T-helper 1 cell treated with Interleukin-12 subunit alpha and Interleukin-12 subunit beta and Interleukin-4 antibody, amounts not matched to agents 30 μg/mL and 1 μg/mL, for 36 hours (primary cell): ENCODE data around the gene NAV1.
"Not testable (repeated sequence)": the region's sequence is repeated elsewhere in the genome, so short reads cannot be mapped to it uniquely, and the experiment has no call there.

ENCODE experiments used
- H3K27ac Mint-ChIP-seq: one replicate; pipeline ENCODE4 v1.8.0; 2021; ENCODE audit warnings: mild to moderate bottlenecking, mixed read lengths
- H3K27me3 Mint-ChIP-seq: one replicate; pipeline ENCODE4 v1.8.0; 2021; ENCODE audit warnings: low read depth, mixed read lengths
- H3K36me3 Mint-ChIP-seq: one replicate; pipeline ENCODE4 v1.8.0; 2021; ENCODE audit warnings: low read depth, mixed read lengths
- H3K4me1 Mint-ChIP-seq: one replicate; pipeline ENCODE4 v1.8.0; 2021; ENCODE audit warnings: low read depth, mixed read lengths
- H3K4me3 Mint-ChIP-seq: one replicate; pipeline ENCODE4 v1.8.0; 2021; ENCODE audit warnings: mild to moderate bottlenecking, moderate library complexity, mixed read lengths
- H3K9me3 Mint-ChIP-seq: one replicate; pipeline ENCODE4 v1.8.0; 2021; ENCODE audit warnings: mixed read lengths

Gene NAV1

GRCh38 chr1:201568859-201569294 is 29.9 kb downstream of the NAV1 start:
- H3K4me3 Mint-ChIP-seq: no peak overlapping the region
- no peaks in the 10 kb centered on the region for H3K4me1 Mint-ChIP-seq
- H3K9me3 Mint-ChIP-seq: no peaks in the 10 kb centered on the region
- H3K27me3 Mint-ChIP-seq: peaks cover under 1% of the 10 kb centered on the region
- no peaks in the 10 kb centered on the region for H3K36me3 Mint-ChIP-seq
- H3K27ac Mint-ChIP-seq: no peak overlapping the region

- Mint-ChIP-seq H3K36me3 (no peaks in the 10 kb centered on the region), H3K4me3 (no peak overlapping the region), H3K9me3 (no peaks in the 10 kb centered on the region), H3K4me1 (no peaks in the 10 kb centered on the region), H3K27me3 (peaks cover 7% of the 10 kb centered on the region), H3K27ac (no peak overlapping the region)
These were observed 31.4 kb downstream of the NAV1 start for GRCh38 chr1:201570181-201570885.

- H3K9me3 Mint-ChIP-seq: no peaks in the 10 kb centered on the region
- H3K4me1 Mint-ChIP-seq: no peaks in the 10 kb centered on the region
- no peak overlapping the region for H3K4me3 Mint-ChIP-seq
- no peaks in the 10 kb centered on the region for H3K36me3 Mint-ChIP-seq
- H3K27ac Mint-ChIP-seq: no peak overlapping the region
- peaks cover 9% of the 10 kb centered on the region for H3K27me3 Mint-ChIP-seq
These were observed 32.1 kb downstream of the NAV1 start for GRCh38 chr1:201570886-201571624.

GRCh38 chr1:201573030-201573429 is 34.1 kb downstream of the NAV1 start:
- Mint-ChIP-seq H3K4me1 (no peaks in the 10 kb centered on the region), H3K27ac (no peak overlapping the region), H3K36me3 (no peaks in the 10 kb centered on the region), H3K27me3 (peaks cover 14% of the 10 kb centered on the region), H3K9me3 (no peaks in the 10 kb centered on the region), H3K4me3 (no peak overlapping the region)

DNA sequence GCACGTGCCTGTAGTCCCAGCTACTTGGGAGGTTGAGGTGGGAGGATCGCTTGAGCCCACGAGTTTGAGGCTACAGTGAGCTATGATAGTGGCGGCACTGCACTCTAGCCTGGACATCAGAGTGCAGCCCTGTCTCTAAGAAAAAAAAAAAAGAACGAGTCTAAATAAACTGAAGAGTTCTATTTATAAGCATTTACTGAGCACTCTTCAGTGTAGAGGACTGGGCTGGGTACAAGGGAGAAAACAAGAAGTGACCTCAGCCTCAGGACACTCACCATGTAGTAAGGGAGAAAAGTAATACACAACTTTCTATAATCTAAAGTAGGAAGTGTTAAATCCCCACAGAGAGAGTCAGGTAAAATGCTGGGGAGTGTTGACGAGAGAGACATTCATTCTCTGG is 35.0 kb downstream of the NAV1 start:
- Mint-ChIP-seq H3K27me3 (peaks cover 14% of the 10 kb centered on the region), H3K4me3 (no peak overlapping the region), H3K36me3 (no peaks in the 10 kb centered on the region), H3K9me3 (no peaks in the 10 kb centered on the region), H3K27ac (no peak overlapping the region), H3K4me1 (no peaks in the 10 kb centered on the region)

GRCh38 chr1:201575912-201576311 is 37.0 kb downstream of the NAV1 start:
- Mint-ChIP-seq H3K9me3 (no peaks in the 10 kb centered on the region), H3K27me3 (peaks cover 18% of the 10 kb centered on the region), H3K4me3 (no peak overlapping the region), H3K4me1 (no peaks in the 10 kb centered on the region), H3K27ac (no peak overlapping the region), H3K36me3 (no peaks in the 10 kb centered on the region)

GRCh38 chr1:201576914-201577313 is 38.0 kb downstream of the NAV1 start:
- Mint-ChIP-seq H3K9me3 (no peaks in the 10 kb centered on the region), H3K27ac (no peak overlapping the region), H3K4me1 (no peaks in the 10 kb centered on the region), H3K27me3 (peaks cover 20% of the 10 kb centered on the region), H3K4me3 (no peak overlapping the region), H3K36me3 (no peaks in the 10 kb centered on the region)

- Mint-ChIP-seq H3K27me3 (peaks cover 20% of the 10 kb centered on the region), H3K4me1 (no peaks in the 10 kb centered on the region), H3K9me3 (no peaks in the 10 kb centered on the region), H3K36me3 (no peaks in the 10 kb centered on the region), H3K27ac (no peak overlapping the region), H3K4me3 (no peak overlapping the region)
These were observed 39.3 kb downstream of the NAV1 start for GRCh38 chr1:201578008-201578888.

DNA sequence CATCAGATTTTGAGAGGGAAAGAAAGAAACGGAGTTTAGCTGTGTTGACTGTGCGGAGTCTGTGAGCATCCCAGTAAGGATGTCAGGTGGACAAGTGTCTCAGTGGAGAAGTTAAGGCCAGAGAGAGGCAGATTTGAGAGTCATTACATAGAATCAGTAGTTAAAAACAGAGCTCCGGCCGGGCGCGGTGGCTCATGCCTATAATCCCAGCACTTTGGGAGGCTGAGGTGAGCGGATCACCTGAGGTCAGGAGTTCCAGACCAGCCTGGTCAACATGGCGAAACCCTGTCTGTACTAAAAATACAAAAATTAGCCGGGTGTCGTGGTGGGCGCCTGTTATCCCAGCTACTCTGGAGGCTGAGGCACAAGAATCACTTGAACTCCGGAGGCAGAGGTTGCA is 42.4 kb downstream of the NAV1 start:
- not testable (repeated sequence) for H3K9me3 Mint-ChIP-seq, H3K4me1 Mint-ChIP-seq, H3K4me3 Mint-ChIP-seq, H3K36me3 Mint-ChIP-seq, H3K27ac Mint-ChIP-seq
- H3K27me3 Mint-ChIP-seq: peaks cover 18% of the 10 kb centered on the region

- peaks cover 22% of the 10 kb centered on the region for H3K27me3 Mint-ChIP-seq
- no peak overlapping the region for H3K27ac Mint-ChIP-seq
These were observed 43.9 kb downstream of the NAV1 start for GRCh38 chr1:201582705-201583442.

DNA sequence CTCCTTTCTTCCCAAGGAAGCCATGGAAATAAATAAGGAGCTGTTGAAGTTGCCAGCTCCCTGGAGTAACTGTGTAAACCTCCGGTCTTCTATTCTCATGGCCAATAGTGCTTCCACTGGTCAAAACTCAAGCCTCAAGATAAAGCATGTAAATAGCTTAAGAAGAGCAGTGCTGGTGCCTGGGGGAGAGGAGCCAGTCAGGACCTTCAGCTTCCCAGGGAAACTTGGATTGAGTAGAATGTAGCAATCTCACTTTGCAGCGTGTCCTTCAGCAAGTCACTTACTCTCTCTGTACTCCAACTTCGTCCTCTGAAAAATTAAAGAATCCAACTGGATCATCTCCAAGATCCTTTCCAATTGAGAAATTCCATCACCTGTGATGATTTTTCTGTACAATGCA is 44.7 kb downstream of the NAV1 start:
- Mint-ChIP-seq H3K9me3 (no peaks in the 10 kb centered on the region), H3K27ac (no peak overlapping the region), H3K4me1 (no peaks in the 10 kb centered on the region), H3K36me3 (no peaks in the 10 kb centered on the region), H3K27me3 (peaks cover 21% of the 10 kb centered on the region), H3K4me3 (no peak overlapping the region)

More at GRCh38 chr1:201582705-201583442, 43.9 kb downstream of the NAV1 start:
- no peak overlapping the region for H3K4me3 Mint-ChIP-seq
- H3K9me3 Mint-ChIP-seq: no peaks in the 10 kb centered on the region
- H3K4me1 Mint-ChIP-seq: no peaks in the 10 kb centered on the region
- H3K36me3 Mint-ChIP-seq: no peaks in the 10 kb centered on the region

- Mint-ChIP-seq H3K4me1 (no peaks in the 10 kb centered on the region), H3K27ac (no peak overlapping the region), H3K27me3 (peaks cover 21% of the 10 kb centered on the region), H3K9me3 (no peaks in the 10 kb centered on the region), H3K36me3 (no peaks in the 10 kb centered on the region), H3K4me3 (no peak overlapping the region)
These were observed 45.7 kb downstream of the NAV1 start for GRCh38 chr1:201584471-201585092.

DNA sequence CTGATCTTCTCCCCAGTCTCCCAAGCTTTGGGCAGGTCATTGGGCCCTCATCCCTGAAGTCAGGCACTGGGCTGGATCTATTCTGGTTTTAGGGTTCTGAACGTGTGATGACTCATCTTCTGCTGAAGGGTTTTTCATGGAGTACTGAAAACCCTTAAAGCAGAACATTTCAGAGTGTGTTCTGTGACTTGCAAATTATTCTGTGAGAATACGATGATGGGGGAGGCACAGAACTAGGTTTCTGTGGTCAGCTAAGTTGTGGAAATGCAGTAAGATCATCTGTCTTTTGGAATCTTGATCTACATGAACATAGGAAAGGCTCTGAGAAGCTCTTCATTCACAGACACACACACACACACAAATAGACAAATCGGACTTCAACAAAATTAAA is 46.2 kb downstream of the NAV1 start:
- H3K36me3 Mint-ChIP-seq: no peaks in the 10 kb centered on the region
- no peak overlapping the region for H3K27ac Mint-ChIP-seq
- no peaks in the 10 kb centered on the region for H3K9me3 Mint-ChIP-seq
- H3K4me1 Mint-ChIP-seq: no peaks in the 10 kb centered on the region
- no peak overlapping the region for H3K4me3 Mint-ChIP-seq
- H3K27me3 Mint-ChIP-seq: peaks cover 21% of the 10 kb centered on the region

DNA sequence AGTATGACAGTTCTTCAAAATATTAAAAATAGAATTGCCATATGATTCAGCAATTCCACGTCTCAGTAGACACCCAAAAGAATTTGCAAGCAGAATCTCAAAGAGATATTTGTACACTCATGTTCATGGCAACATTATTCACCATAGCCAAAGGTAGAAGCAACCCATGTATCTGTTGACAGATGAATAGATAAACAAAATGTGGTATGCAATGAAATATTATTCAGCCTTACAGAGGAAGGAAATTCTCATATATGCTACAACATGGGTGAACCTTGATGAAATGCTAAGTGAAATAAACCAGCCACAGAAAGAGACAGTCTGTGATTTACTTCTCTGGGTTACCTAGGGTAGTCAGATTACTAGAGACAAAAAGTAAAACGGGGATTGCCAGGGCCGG is 47.0 kb downstream of the NAV1 start:
- Mint-ChIP-seq H3K4me3 (no peak overlapping the region), H3K27ac (no peak overlapping the region), H3K36me3 (no peaks in the 10 kb centered on the region), H3K27me3 (peaks cover 18% of the 10 kb centered on the region), H3K4me1 (no peaks in the 10 kb centered on the region), H3K9me3 (no peaks in the 10 kb centered on the region)
